Activated T-cell treated with anti-CD3 and anti-CD28 coated beads, Interleukin-2, amount 50 U/mL, for 72 hours (primary cell): Measurements from ENCODE around the gene KCNK17. TPM values are rescaled to one million over a fixed set of nuclear protein-coding genes. Genes with fewer than 3 reads are reported as not detected.

ENCODE experiments used
- ATAC-seq, 2 donors: fragments of 150-1000 bp; cut with Tn5 transposase; replicated peaks in 1 of 2; 2 replicates each; pipeline ENCODE4 v1.10.0; 2021; ENCODE audit warnings: moderate library complexity in 2 of 2, mild to moderate bottlenecking in 1 of 2
- DNase-seq, 2 donors: peaks; one replicate each; pipeline ENCODE4 v3.0.0; 2021 to 2022; ENCODE audit warnings: mixed read lengths in 1 of 2
- H3K27ac Mint-ChIP-seq: one replicate; pipeline ENCODE4 v1.8.0; 2022; ENCODE audit warnings: mild to moderate bottlenecking, moderate library complexity, mixed read lengths
- H3K27me3 Mint-ChIP-seq: one replicate; pipeline ENCODE4 v1.8.0; 2022; ENCODE audit warnings: low read depth, mixed read lengths
- H3K36me3 Mint-ChIP-seq, 2 donors: one replicate each; pipeline ENCODE4 v1.8.0; 2022; ENCODE audit warnings: mixed read lengths in 2 of 2, mild to moderate bottlenecking in 1 of 2; ENCODE audit not compliant: insufficient read depth in 2 of 2
- H3K4me1 Mint-ChIP-seq: one replicate; pipeline ENCODE4 v1.8.0; 2022; ENCODE audit warnings: low read depth, mixed read lengths
- H3K4me3 Mint-ChIP-seq, 2 donors: one replicate each; pipeline ENCODE4 v1.8.0; 2022; ENCODE audit warnings: mild to moderate bottlenecking in 2 of 2, mixed read lengths in 2 of 2, moderate library complexity in 2 of 2
- H3K9me3 Mint-ChIP-seq, 2 donors: one replicate each; pipeline ENCODE4 v1.8.0; 2022; ENCODE audit warnings: mixed read lengths in 2 of 2
- total RNA-seq, 2 donors: library from RNA; stranded (reverse); gene quantifications; one replicate each; pipeline ENCODE4 v1.2.3, GENCODE V29; 2022

The KCNK17 gene
- total RNA-seq = not detected

- Mint-ChIP-seq H3K36me3 (no peaks in the 10 kb centered on the region), H3K27ac (no peak within 1 kb of the TSS), H3K4me3 (peak within 1 kb of the TSS; percentile 12 to 60), H3K27me3 (peaks cover 41% of the 10 kb centered on the region), H3K9me3 (no peaks in the 10 kb centered on the region), H3K4me1 (no peaks in the 10 kb centered on the region)
- no peak for DNase-seq
- peak in 1 of 2 donors; percentile 42 for ATAC-seq
These were observed at the start of gene KCNK17 for GRCh38 chr6:39314273-39314795. Gene KCNK17 (minus strand): TSS chr6:39314419. CDS start chr6:39314320, 99 bp downstream.

DNA sequence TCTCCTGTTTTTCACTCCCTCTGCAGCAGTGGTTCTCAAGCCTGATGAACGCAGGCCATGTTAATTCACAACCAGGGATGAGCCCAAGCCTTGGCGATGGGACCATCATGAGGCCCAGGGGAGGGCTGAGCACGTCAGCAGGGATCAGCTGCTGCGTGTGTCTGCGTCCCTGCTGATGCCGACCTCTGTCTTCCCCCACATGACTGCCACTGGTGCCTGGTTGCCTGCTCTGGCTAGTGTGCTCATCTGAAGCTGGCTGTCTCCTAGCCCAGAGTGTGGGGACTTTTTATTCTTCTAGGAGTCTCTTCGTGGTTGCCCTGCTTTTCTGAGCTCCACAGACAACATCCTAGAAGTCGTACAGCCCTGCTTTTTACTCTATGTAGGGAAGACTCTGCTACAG is 49.1 kb upstream of the KCNK17 start:
- H3K27me3 Mint-ChIP-seq = no peaks in the 10 kb centered on the region
- H3K27ac Mint-ChIP-seq = no peak overlapping the region
- ATAC-seq (no peak), DNase-seq (no peak)
- no peaks in the 10 kb centered on the region for H3K36me3 Mint-ChIP-seq
- H3K4me1 Mint-ChIP-seq = no peaks in the 10 kb centered on the region
- H3K9me3 Mint-ChIP-seq = no peaks in the 10 kb centered on the region
- H3K4me3 Mint-ChIP-seq = no peak overlapping the region

DNA sequence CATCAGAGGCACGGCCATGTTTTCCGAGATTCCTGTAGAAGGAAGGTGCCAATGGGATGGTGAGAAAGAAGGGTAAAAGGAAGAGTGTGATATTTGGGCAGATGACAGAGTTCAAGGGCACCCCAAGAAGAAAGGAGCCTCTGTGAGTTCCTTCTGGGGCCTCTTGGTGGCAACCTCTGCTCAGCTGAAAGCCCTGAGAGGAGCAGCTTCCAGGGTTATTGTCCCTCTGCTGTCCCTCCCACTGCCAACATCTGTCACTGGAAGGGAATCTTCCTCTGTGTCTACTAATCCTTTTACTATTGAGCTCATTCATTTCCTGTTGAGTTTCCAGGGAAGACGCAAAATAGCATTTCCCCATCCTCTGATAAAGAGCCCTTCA is 48.3 kb upstream of the KCNK17 start:
- no peak for DNase-seq
- no peak for ATAC-seq
- Mint-ChIP-seq H3K9me3 (no peaks in the 10 kb centered on the region), H3K36me3 (no peaks in the 10 kb centered on the region), H3K27me3 (no peaks in the 10 kb centered on the region), H3K4me1 (no peaks in the 10 kb centered on the region), H3K27ac (no peak overlapping the region), H3K4me3 (no peak overlapping the region)

- DNase-seq = peak; percentile 48 to 57
- Mint-ChIP-seq H3K27me3 (no peaks in the 10 kb centered on the region), H3K4me1 (no peaks in the 10 kb centered on the region), H3K36me3 (no peaks in the 10 kb centered on the region), H3K4me3 (no peak overlapping the region), H3K27ac (no peak overlapping the region), H3K9me3 (no peaks in the 10 kb centered on the region)
- ATAC-seq = peak; percentile 62 to 66
These were observed 47.7 kb upstream of the KCNK17 start for GRCh38 chr6:39361657-39362486.

GRCh38 chr6:39360378-39360777 is 46.2 kb upstream of the KCNK17 start:
- ATAC-seq (no peak), DNase-seq (no peak)
- no peaks in the 10 kb centered on the region for H3K27me3 Mint-ChIP-seq
- H3K4me3 Mint-ChIP-seq = no peak overlapping the region
- H3K36me3 Mint-ChIP-seq = no peaks in the 10 kb centered on the region
- H3K9me3 Mint-ChIP-seq = no peaks in the 10 kb centered on the region
- no peaks in the 10 kb centered on the region for H3K4me1 Mint-ChIP-seq
- H3K27ac Mint-ChIP-seq = no peak overlapping the region

DNA sequence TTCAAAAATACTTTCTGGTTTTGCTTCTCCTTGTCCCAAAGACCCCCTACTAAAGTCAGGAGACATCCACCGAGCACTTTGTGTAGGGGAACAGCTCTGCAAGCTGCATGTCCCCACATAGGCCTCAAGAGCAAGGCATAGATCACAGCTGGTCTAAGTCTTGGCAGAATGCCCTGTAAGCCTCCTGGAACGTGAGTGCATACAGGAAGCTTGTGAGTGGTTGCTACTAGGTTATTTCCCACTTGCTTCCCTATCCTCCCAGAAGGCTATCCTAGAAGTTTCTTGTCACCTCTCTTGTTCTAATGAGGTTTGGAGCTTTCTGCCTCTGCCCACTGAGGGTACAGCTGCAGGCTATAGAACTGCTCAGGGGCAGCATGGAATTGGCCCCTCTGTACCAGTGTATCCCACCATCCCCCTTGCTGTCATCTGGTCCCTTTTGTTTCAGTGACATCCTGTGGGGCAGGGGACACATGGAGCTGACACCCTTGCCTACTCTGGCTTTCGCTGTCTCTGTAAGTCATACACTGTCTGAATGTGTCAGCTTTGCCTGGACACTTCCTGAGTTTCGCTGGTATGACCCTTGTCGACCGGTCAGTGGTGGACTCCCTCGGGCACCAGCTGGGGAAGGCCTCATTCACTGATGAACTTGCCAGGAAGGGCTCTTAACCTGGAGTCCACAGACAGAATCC is 43.9 kb upstream of the KCNK17 start:
- H3K9me3 Mint-ChIP-seq = no peaks in the 10 kb centered on the region
- no peaks in the 10 kb centered on the region for H3K36me3 Mint-ChIP-seq
- ATAC-seq (no peak), DNase-seq (no peak)
- H3K4me3 Mint-ChIP-seq = no peak overlapping the region
- H3K4me1 Mint-ChIP-seq = no peaks in the 10 kb centered on the region
- no peaks in the 10 kb centered on the region for H3K27me3 Mint-ChIP-seq
- H3K27ac Mint-ChIP-seq = no peak overlapping the region

DNA sequence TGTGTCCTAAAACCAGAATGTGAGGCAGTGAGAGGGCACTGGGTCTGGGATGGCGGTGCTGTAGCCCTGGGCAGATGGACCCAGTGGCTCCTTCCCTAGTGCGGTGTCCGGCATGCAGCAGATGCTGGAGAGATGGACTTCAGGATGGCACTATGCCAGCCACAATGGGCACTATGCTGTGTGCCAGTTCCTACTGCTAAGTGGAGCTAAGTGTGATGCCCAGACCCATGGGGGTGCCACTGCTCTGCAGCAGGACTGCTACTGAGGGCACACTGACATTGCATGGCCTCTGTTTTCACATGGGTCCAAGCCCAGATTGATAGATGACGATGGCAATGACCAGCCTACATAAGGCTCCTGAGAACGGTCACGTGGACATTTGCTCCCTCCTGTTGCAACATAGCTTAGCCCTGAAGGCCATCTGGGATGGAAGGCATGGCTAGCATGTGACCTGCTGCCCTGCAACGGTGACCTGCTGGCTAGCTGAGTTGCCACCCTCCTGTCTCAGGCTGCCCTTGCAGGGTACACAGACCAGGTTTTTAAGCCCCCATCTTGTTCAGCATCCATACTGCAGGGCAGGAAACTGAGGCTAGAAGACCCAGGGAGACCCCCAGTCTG is 39.6 kb upstream of the KCNK17 start:
- H3K9me3 Mint-ChIP-seq = no peaks in the 10 kb centered on the region
- no peaks in the 10 kb centered on the region for H3K36me3 Mint-ChIP-seq
- no peak overlapping the region for H3K4me3 Mint-ChIP-seq

DNA sequence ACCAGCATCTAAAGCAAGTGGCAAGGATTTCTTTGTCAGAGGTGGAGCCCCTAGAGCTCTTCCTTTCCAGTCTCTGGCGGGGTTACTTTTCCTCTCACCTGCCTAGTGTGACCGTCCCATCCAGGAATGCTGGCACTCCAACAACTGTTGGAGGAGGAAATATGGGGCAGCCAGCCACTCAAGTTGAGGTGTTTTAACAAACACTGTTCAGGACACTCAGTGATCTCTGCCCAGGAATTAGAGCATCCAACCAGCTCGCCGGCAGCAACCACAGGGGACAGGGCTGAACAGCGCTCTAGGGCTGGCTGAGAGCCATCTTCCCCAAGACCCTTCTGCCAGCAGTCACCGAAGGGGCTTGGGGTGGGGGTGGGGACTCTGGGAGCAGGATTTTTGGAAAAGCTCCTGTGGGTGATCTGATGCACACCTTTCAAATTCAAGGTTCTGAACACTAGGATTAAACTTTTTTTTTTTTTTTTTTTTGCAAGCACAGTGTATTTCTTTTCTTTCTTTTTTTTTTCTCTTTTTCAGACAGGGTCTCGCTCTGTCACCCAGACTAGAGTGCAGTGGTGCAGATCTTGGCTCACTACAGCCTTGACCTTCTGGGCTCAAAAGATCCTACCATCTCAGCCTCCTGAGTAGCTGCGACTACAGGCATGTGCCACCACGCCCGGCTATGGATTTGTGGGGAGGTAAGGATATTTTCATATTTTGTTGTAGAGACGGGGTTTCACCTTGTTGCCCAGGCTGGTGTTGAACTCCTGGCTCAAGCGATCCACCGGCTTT is 36.7 kb upstream of the KCNK17 start:
- H3K4me3 Mint-ChIP-seq = no peak overlapping the region
- H3K27ac Mint-ChIP-seq = no peak overlapping the region
- H3K36me3 Mint-ChIP-seq = no peaks in the 10 kb centered on the region
- H3K27me3 Mint-ChIP-seq = peaks cover 8% of the 10 kb centered on the region
- ATAC-seq = no peak
- no peak for DNase-seq
- no peaks in the 10 kb centered on the region for H3K4me1 Mint-ChIP-seq
- no peaks in the 10 kb centered on the region for H3K9me3 Mint-ChIP-seq

More for the DNA sequence above, 39.6 kb upstream of the KCNK17 start:
- H3K4me1 Mint-ChIP-seq = no peaks in the 10 kb centered on the region
- H3K27ac Mint-ChIP-seq = no peak overlapping the region
- ATAC-seq (no peak), DNase-seq (no peak)
- H3K27me3 Mint-ChIP-seq = no peaks in the 10 kb centered on the region

DNA sequence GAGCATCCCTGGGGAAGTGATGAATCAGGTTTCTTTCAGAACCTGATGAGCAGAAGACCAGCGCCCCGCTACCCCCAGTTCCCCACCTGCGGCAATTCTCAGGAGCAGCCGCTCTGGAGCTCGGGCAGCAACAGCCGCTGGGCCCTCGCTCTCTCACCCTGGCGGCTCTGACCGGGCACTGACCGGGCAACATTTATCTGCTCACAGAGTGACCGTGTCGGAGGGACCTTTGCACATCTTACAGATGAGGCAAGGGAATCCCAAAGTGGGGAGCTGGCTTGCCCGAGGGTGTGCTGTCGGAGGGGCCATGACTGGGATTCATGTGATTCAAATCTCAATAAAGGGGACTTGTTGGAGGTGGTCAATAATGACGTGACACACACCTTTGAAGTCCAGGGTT is 34.5 kb upstream of the KCNK17 start:
- Mint-ChIP-seq H3K36me3 (no peaks in the 10 kb centered on the region), H3K27me3 (peaks cover 8% of the 10 kb centered on the region), H3K27ac (no peak overlapping the region), H3K4me3 (no peak overlapping the region), H3K9me3 (no peaks in the 10 kb centered on the region), H3K4me1 (no peaks in the 10 kb centered on the region)
- no peak for DNase-seq
- no peak for ATAC-seq

DNA sequence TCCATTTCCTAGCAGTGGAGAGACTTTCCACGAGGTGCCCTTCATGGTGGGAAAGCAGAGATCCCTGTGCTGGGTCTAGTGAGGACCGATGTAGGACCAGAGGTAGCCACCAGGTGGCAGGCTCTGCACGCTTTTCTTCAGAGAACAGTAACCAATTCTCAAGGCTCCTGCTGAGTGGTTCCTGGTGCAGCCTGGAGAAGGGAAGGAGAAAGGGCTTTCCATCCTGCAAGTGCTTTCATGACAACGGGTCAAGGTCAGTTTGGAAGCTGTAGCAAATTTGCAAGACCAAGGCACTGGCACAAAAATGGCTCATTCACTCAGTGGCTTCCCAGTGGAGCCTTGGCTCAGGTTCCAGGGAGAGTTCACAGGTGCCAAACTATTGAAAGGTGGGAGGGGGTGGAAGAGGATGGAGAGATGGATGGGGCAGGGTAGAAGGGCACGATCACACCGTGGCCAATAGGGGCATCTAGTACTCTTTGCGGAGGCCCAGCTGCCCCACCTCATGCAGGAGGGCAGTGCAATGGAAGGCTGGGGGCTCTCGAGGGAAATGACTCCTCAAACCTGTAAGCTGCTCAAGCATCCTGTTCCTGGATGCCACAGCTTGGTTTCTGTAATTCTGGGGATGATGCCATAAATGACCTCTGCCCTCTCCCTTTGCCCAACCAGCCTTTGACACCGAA is 33.8 kb upstream of the KCNK17 start:
- Mint-ChIP-seq H3K36me3 (no peaks in the 10 kb centered on the region), H3K9me3 (no peaks in the 10 kb centered on the region), H3K4me1 (no peaks in the 10 kb centered on the region), H3K4me3 (no peak overlapping the region), H3K27ac (no peak overlapping the region), H3K27me3 (peaks cover 8% of the 10 kb centered on the region)
- DNase-seq = peak; percentile 47 to 66
- ATAC-seq = peak; percentile 45 to 54

DNA sequence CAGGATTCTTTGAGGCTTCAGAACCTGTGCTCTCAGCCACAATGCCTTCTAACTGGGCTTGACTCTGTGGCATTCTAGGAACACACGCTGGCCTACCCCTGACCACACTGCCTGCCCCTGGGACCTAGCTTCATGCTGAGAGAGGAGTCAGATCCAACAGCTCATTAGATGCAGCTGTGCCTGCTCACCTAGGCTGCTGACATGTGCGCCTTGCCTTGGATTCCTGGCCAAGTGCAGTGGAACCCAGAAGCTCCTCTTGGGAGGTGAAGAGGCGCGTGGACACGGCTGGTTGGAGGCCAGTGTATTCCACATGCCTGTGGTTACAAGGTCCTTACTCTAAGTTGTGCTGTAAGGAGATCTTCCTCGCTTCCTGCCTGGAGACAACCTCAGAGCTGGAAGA is 33.0 kb upstream of the KCNK17 start:
- Mint-ChIP-seq H3K4me1 (no peaks in the 10 kb centered on the region), H3K27me3 (peaks cover 8% of the 10 kb centered on the region), H3K4me3 (no peak overlapping the region), H3K9me3 (no peaks in the 10 kb centered on the region), H3K27ac (no peak overlapping the region), H3K36me3 (no peaks in the 10 kb centered on the region)
- DNase-seq = no peak
- no peak for ATAC-seq

DNA sequence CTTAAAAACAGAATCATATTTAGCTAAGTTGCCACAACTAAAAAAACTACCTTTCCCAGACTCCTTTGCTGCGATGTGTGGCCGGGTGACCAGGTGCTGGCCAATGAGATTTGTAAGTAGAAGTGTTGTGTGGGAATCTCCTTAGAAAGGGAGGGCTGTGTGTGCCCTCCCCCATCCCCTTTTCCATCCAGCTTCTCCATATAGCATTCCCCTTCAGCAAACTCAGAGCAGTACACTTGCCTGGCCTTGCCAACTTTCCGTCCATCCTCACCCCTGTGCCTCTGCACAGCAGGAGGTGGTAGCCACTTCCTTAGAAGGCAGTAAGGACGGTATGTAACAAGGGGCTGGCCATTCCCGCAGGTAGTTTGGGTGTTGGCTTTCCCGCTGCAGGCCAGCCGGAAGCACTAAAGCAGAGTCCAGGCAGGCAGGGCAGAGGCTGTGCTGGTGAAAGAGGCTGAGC is 30.6 kb upstream of the KCNK17 start:
- no peaks in the 10 kb centered on the region for H3K9me3 Mint-ChIP-seq
- H3K27ac Mint-ChIP-seq = no peak overlapping the region
- ATAC-seq = no peak
- H3K36me3 Mint-ChIP-seq = no peaks in the 10 kb centered on the region
- no peak for DNase-seq
- no peak overlapping the region for H3K4me3 Mint-ChIP-seq
- no peaks in the 10 kb centered on the region for H3K4me1 Mint-ChIP-seq
- H3K27me3 Mint-ChIP-seq = peaks cover 12% of the 10 kb centered on the region
